ENCODE measurements around the gene TNIP3. TPM values are rescaled to one million over a fixed set of nuclear protein-coding genes. Genes with fewer than 3 reads are reported as not detected.
A peak's percentile ranks its signal among the peaks of the same experiment; 100 is the strongest.
"Not testable (repeated sequence)": the region's sequence is repeated elsewhere in the genome, so short reads cannot be mapped to it uniquely, and the experiment has no call there.

The TNIP3 gene
- polyA plus RNA-seq, 3 donors: 1.6 to 3.0 (median 2.4) TPM

GRCh38 chr4:121180558-121180957 is 16.4 kb upstream of the TNIP3 start:
- no peak for DNase-seq

GRCh38 chr4:121177246-121178137 is 13.4 kb upstream of the TNIP3 start:
- no peak for DNase-seq

GRCh38 chr4:121176082-121176934 is 12.2 kb upstream of the TNIP3 start:
- no peak for DNase-seq

GRCh38 chr4:121171477-121171876 is 7.4 kb upstream of the TNIP3 start:
- not testable (repeated sequence) for DNase-seq

GRCh38 chr4:121168446-121169281 is 4.5 kb upstream of the TNIP3 start:
- no peak for DNase-seq

GRCh38 chr4:121166976-121167375 is 2.9 kb upstream of the TNIP3 start:
- DNase-seq: no peak

- DNase-seq: no peak
Observed at GRCh38 chr4:121165206-121165605, 1.1 kb upstream of the TNIP3 start.

- DNase-seq: peak; percentile 27
Observed at GRCh38 chr4:121156822-121157769, 7.0 kb downstream of the TNIP3 start.

GRCh38 chr4:121155893-121156292 is 8.2 kb downstream of the TNIP3 start:
- no peak for DNase-seq

- DNase-seq: no peak
Observed at GRCh38 chr4:121154103-121154515, 10.0 kb downstream of the TNIP3 start.

GRCh38 chr4:121151942-121152341 is 12.2 kb downstream of the TNIP3 start:
- no peak for DNase-seq

GRCh38 chr4:121150486-121150885 is 13.6 kb downstream of the TNIP3 start:
- no peak for DNase-seq

GRCh38 chr4:121150003-121150402 is 14.1 kb downstream of the TNIP3 start:
- DNase-seq: no peak

- no peak for DNase-seq
Observed at GRCh38 chr4:121148621-121149020, 15.5 kb downstream of the TNIP3 start.

GRCh38 chr4:121148000-121148399 is 16.1 kb downstream of the TNIP3 start:
- DNase-seq: no peak

GRCh38 chr4:121146530-121146929 is 17.6 kb downstream of the TNIP3 start:
- DNase-seq: no peak

- no peak for DNase-seq
Observed at GRCh38 chr4:121145430-121145829, 18.7 kb downstream of the TNIP3 start.

GRCh38 chr4:121144021-121144420 is 20.1 kb downstream of the TNIP3 start:
- no peak for DNase-seq

GRCh38 chr4:121143131-121143530 is 21.0 kb downstream of the TNIP3 start:
- no peak for DNase-seq

GRCh38 chr4:121140716-121141460 is 23.2 kb downstream of the TNIP3 start:
- DNase-seq: no peak
